Activated T-cell treated with anti-CD3 and anti-CD28 coated beads for 4 hours (primary cell): ENCODE measurements around the gene CCDC15.

Experiments used
- DNase-seq: peaks from one replicate; pipeline ENCODE4 v3.0.0-alpha.2; 2020

The CCDC15 gene, protein sequence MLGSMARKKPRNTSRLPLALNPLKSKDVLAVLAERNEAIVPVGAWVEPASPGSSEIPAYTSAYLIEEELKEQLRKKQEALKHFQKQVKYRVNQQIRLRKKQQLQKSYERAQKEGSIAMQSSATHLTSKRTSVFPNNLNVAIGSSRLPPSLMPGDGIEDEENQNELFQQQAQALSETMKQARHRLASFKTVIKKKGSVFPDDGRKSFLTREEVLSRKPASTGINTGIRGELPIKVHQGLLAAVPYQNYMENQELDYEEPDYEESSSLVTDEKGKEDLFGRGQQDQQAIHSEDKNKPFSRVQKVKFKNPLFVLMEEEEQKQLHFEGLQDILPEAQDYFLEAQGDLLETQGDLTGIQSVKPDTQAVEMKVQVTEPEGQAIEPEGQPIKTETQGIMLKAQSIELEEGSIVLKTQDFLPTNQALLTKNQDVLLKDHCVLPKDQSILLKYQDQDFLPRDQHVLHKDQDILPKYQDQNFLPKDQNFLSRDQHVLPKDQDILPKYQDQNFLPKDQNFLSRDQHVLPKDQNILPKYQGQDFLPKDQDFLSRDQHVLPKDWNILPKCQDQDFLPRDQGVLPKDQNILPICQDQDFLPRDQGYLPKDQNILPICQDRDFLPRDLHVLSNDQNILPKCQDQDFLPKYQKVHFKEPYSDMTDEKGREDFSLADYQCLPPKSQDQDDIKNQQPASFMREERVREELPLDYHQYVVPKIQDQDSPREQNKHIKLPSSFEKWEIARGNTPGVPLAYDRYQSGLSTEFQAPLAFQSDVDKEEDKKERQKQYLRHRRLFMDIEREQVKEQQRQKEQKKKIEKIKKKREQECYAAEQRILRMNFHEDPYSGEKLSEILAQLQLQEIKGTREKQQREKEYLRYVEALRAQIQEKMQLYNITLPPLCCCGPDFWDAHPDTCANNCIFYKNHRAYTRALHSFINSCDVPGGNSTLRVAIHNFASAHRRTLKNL

DNA sequence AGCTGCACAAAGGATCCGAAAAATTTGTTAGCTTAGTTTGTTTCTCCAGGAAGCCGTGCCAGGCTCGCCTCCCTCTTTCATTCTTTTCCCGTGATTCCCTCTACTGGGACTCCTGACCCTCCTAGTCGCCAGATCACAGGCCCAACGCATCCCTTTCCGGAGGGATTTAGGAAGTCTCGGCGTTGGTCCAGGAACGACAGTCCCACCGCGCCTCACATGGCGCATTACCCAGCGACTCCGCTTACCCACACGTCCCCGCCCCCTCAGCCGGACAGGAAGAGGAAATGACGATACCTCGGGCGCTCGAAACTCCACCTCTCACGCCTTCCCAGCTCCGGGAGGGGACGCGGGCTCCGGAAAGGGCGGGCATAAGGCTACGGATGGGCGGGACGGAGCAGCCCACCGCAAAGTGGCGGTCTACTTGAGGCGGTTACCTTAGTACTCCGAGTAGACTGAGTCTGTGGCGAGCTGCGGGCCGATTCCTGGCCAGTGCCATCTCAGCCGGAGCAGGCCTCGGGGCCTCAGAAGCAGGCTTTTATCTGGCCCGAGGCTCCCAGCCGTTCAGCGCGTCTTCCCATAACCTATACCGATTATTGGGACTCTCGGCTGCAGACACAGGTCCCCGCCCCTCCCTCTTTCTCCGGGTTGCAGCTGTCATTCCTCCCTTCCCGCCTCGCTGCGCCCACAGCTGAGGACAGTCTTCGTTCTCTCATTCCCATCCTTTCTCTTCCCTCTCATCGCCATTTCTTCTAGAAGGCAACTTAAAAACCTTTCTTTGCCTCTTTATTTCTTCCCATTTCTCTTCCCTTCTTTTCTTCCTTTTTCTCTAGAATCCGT is at the start of gene CCDC15:
TSS of gene CCDC15 (plus strand) at position 450 of the 837 bp plus-strand sequence. CDS start 531 bp downstream, outside the sequence.
- DNase-seq: peak; percentile 95

DNA sequence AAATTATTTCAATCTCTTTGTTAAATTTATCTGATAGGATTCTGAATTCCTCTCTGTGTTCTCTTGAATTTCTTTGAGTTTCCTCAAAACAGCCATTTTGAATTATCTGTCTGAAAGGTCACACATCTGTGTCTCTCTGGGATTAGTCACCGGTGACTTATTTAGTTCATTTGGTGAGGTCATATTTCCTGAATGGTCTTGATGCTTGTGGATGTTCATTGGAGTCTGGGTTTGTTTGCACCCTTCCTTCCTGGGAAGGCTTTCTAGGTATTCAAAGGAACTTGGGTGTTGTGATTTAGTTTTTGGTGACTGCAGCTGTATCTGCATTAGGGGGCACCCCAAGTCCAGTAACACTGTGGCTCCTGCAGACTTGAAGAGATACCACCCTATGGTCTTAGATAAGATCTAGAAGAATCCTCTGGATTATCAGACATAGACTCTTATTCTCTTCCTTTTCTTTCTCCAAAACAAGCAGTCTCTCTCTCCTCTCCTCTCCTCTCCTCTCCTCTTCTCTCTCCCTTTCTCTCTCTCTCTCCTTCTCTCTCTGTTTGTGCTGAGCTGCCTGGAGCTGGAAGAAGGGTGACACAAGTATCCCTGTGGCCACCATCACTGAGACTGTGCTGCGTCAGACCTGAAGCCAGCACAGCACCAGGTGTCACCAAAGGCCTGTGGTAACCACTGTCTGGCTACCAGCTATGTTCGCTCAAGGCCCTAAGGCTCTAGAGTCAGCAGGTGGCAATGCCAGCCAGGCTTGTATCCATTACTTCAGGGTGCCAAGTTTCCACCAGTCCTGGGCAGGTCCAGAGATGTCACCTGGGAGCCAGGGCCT is 38.2 kb upstream of the CCDC15 start:
- no peak for DNase-seq

DNA sequence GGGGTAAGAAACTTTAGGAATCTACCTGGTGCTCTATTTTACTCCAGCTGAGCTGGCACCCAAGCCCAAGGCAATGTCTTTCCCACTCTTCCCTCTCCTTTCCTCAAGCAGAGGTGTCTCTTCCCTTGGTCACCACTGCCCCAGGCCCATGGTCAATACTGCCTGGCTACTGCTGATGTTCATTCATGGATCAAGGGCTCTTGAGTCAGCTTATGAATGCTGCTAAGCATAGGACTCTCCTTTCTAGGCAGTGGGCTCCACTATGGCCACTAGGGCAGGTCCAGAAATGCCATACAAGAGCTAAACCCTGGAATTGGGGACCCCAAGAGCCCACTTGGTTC is 37.7 kb upstream of the CCDC15 start:
- DNase-seq: no peak

DNA sequence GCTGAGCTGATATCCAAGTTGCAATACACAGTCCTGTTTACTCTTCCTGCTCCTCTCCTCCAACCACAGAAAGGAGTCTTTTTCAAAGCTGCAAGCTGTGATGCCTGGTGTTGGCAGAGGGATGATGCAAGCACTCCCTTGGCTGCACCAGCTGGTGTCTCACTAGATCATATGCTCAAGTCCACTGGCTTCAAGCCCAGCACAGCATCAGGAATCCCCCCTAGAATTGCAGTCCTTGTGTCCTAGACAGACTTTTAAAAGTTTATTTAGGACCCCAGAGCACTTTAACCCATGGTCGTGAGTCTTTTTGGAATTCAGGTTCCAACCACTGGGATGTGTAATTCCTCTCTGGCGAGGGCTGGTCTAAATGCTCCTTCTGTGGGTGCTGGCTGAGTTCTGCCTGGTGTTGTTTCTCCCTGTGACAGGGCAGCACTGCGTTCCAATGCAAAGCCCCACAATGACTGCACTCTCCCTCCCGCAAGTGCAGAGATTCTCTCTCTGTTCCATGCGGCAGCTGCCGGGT is 36.8 kb upstream of the CCDC15 start:
- no peak for DNase-seq

DNA sequence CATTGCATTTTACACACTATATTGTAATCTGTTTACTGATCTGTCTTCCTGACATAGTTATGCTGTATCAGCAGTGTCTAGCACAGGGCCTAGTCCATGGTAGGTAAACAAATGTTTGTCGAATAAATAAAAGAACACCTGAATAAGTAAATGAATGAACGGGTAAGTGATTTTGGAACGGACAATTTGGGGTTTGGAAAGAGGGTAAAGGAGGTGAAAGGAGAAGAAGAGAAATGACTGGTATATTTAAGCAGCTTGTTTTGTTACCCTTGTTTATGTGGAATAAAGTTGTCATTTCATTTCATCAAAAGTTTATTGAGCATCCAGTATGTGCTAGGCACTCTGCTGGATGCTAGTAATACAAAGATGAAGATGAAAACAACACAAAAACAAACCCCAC is 35.1 kb upstream of the CCDC15 start, which contains the start of gene HEPN1:
TSS of gene HEPN1 (plus strand) at position 301 of the 400 bp plus-strand sequence.
- no peak for DNase-seq

DNA sequence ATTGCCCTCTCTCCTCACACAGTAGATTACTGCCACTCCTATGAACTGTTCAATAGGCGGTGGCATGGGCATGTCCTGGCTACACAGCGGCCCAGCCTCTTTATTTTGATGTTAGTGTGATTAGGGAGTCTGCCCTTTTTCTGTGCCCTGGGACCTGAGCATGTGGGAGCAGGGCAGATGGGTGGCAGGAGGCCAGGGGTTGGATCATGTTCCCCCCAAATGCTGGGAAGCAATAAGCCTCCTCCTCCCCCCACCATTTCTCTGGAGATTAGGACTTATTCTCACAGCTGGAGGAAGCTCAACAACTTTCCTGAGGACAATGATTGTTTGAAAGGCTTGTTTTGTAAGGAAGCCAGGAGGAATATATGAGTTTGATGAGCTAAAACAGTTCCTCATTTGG is 34.1 kb upstream of the CCDC15 start:
- DNase-seq: no peak

DNA sequence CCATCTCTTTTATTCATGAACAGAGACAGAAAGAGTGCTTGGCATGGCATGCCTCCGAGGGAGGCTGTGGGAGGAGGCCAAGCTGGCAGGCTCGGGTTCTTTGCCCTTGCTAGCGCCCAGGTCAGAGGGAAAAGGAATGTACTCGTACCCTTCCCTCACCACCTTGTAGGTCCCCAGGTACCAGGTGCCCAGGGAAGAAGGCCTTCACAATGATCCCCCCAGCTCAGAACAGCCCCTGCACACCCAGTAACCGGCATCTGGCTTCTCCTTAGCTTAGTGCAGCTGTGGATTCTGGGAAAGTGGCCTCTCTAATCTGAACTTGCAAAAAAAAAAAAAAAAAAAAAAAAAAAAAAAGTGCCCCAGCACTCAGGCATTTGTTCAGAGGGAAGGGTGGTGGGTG is 33.6 kb upstream of the CCDC15 start:
- DNase-seq: no peak

DNA sequence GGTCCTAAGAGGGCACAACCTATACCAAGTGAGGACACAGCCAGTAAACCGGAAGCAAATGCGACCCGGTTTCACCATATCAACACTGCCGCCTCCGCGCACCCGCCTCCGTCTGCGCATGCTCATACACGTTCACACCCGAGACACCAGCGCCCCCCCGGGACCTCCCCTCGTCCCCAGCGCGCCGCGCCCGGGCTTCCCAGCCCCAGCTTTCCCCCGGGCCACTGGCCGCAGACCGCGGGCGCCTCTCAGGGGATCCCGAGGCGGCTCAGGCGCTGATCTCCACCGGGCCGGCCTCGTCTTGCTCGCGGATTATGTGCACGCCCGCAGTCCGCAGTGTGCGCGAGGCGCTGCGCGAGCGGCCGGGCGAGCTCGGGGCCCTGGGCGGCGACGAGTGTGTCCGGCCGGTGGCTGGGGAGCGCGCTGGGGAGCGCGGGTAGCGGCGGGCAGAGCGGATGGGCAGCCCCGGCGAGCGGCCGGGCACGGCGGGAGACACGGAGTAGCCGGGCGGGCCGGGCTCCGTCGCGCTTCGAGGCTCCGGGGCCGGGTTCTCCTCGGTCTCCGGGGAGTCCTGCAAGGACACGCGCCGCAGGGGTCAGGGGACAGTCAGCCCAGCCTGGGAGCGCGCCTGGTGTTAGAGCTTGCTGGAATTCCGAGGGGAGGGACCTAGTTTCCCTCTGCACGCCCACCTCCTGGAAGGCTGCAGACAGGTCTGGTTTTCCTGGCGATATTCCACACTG is 33.0 kb upstream of the CCDC15 start:
- DNase-seq: peak; percentile 76

DNA sequence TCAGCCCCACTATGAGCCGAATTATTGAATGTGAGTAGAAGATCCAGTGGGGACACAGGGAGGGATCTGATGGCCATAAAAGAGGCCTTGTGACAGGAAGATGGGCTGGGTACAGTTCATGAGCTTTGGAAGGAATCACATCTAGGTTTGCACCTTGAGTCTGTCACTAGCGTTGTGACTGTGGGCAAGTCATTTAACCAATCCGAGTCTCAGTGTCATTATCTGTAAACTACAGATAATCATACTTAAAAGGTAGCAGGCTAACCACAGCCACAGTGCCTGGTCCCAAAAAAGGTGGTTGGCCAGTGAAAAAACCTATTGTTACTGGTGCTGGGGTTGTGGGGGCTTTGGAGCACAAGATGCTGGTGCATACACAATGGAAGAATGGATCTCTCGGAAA is 31.2 kb upstream of the CCDC15 start:
- DNase-seq: no peak

DNA sequence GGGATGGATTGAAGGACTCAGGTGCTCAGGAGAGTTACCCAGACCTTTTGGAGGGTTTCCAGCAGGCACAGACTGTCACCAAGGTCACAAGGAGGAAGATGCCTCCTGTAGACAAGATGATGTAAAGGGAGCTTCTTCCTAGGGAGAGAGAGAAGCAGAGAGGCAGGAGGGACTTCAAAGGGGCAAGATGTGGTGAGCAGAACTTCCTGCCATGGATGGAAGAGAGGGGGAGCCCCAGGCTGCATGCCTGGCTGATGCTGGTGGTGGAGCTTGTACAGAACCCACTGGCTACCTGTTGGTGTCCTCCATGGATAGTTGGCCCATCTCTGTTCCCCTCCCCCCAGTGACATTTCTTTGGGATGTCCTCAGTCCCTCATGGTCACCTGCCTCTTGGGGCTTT is 30.7 kb upstream of the CCDC15 start:
- no peak for DNase-seq

DNA sequence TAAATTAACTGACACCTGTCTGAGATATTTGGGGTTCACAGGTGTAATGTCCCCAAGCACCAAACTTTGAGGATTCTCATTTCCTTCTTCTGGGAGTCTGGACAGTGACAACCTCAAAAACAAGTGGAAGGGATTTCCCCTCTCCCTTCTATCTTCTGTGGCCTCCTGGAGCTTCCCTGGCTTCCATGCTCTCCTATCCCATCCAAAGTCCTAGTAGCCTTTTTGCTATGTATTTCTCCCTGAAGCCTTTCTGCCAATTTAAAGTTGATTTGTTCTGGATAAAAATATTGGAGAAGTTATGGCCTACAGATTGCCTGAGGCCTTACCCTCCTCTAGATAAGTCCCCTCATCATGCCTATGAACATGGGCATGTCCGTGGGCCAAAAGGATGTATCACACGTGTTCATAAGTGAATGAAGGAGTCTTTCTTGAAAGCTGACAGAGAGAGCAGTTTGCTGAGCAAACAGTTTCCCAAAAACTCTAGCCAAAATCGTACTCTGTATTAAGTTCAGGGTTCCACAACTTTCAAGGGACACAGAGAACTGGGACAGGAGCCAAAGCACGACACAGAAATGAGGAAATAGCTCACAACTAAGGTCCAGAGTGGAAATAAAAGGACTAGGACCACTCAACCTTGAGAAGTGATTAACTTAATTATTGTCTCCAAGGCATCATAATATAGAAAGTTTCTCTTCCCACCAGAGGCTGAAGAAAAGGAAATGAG is 24.9 kb upstream of the CCDC15 start:
- DNase-seq: no peak

DNA sequence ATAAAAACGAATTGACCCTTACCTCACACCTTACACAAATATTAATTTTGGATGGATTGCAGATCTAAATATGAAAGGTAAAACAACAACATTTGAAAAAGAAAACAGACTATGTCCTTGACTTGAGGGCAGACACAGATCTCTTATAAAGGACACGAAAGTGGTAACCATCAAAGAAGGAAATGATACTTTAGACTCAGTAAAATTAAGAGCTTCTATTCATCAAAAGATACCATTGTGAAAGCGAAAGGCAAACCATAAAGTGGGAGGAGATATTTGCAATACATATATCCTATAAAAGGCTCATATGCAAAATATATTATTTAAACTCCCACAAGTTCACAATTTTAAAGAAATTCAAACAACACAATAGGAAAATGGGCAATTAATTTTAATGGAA is 23.2 kb upstream of the CCDC15 start:
- no peak for DNase-seq

DNA sequence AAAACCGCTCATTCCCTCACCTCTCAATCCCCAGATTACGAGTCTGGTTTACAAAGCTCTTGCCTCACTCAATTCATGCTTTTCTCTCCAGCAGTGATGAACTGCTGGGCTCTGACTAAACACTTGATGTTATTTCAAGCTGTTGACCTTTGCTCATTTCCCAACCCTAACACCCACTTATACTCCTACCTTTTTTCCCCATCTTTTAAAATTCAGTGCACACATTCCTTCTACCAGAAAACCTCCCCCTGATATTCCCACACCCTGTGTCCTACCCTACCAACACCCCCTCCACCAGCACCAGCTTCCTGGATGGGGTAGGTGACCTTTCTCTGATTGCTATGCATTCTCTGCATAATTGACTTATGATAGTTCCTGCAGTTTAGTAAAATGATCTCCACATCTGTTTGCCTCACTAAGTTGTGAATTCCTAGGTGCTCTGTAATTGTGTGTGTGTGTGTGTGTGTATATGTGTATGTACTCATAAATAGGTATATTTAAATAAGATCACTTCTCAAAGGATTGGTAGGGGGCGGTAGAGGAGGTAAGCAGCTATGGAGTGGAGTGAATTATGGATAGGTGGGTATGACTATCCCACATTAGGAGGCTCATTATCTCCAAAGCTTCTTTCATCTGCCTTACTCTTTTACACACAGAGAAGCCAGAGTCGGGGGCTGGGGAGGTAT is 19.0 kb upstream of the CCDC15 start:
- no peak for DNase-seq

DNA sequence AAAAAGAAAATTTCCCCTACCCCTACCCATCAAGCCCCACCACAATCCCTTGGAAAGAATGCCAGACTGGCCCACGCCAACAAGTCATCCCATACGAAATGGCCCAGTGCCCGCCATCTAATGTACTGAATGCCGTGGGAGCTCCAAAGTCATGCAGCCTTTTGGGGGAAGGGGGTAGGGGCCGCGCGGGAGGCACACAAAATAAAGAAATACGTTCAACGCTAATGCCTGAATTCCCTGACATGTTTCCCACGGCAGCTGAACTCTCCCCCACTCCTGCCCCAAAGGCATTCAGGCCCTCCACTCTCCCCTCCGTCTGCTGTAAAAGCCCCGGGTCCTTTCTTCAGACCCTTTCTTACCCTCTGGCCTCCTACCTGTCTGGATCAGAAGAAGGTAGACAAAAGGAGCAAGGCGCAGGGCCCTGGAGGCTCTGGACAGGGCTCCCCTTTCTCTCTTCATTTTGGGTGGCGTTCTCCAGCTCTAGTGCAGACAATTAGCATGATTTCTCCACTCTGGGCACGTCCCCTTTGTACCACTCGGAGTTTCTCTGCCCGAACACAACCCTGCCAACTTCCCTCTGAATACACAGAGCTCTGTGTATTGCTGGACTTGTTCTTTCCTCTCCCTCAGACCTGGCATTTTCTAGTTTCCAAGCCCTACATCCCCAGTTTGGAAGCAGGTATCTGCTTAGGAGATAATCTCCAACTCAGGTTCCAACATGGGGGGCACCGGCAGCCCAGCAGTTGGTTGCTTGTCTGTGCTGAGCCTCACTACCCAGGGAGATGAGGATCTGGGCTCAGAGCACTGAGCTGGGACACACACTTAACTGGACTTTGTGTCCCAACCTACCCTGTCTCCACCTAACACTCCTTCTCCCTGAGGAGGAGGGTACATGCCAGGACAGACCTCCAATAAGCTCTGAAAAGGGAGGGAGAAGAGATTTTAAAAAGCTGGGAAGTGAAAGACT is 18.2 kb upstream of the CCDC15 start, which contains the start of gene HEPACAM:
TSS of gene HEPACAM (minus strand) at position 500 of the 967 bp plus-strand sequence. CDS start at position 459, 41 bp downstream.
- no peak for DNase-seq

DNA sequence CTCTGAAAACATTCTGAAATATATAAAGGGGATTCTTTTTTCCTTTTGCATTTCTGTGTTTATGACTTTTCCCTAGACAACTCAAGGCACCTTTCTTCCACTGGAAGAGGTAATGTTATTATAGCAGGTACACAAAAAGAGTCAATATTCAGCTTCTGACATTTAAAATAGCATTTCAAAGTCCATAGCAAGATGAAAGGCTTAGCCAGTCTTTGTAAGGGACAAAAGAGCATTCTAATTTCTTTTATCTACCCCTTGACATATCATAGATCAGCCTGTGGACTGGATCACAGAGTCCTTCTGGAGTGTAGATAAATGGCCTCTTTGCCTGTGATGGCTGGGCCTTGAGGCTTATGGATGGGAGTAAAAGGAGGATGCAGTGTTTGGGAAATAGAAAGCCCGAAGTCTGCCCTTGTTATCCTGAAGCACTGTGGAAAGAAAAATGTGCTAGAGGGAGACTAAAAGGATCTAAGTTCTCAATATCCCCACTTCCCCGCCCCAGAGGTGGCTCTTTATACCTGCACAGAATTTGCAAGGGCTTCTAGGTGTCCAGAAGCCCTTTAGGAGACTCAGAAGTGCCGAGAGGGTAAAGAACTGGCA is 16.6 kb upstream of the CCDC15 start:
- no peak for DNase-seq

DNA sequence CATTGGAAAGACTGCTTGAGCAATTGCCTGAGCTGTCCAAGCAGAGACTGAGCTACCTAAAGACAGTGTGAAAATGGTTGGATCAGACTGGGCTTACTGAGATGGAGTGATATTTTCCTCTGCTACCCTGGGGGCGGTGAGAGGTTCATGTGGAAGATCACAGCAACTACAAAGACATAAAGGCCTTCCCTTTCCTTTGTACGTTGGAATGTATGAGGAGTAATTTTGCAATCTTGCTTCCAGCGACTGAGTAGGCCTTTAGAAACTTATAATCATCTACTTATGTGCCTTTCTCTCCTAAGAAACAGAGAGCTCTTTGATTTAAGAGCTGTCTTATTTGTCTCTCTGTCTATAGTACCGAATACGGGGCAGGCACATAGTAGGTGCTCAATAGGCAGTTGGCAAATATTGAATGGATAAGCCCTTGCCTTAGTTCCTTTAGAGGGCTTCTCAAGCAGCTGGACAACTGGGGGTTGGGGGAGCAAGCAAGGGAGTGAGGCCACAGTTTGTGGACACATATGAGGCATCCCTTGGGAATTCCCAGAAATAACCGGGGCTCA is 15.7 kb upstream of the CCDC15 start:
- DNase-seq: no peak

DNA sequence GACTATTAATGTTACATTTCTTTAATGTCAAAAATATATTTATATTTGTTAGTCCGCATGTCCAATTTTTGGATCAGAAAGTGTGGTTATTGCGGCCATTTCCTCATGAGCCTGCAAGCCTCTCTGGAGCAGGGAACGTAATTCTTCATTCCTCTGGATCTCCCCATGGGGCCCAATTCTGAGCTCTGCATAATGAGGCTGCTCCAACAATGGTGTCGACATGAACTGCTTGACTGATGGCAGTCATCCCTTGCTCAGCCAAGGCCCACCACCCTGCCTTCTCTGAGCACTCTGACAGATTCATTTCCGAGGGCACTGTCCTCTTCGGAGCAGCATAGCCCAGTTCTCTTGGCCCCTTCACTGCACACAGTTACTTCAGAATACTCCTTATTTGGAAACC is 15.0 kb upstream of the CCDC15 start:
- DNase-seq: no peak

DNA sequence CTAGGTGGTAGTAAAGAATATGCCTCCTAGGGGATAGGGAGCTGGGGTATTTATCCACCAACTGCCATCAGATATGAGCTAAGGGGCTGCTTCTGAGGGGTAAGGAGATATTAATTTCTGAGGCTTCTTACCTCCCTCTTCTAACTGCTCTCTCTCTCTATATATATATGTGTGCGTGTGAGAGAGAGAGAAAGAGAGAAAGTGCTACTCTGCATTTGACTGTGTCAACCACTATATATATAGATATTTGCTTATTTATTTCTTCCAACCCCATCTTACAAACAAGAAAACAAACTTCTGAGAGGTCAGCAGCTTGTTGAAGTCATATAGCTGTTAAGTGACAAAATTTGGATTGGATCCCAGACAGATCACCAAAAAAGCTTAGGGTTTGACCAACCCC is 12.3 kb upstream of the CCDC15 start:
- no peak for DNase-seq
